OCI-LY3 (cell line): ENCODE data around the gene ISX.

Source experiments
- CTCF ChIP-seq: fragments of 200-600, 300-600 bp; sonication (generic); IDR thresholded peaks from 2 replicates; pipeline ENCODE4 v1.5.1; 2014; ENCODE audit warnings: antibody characterized with exemption, low read length, low read depth
- EZH2phosphoT487 ChIP-seq: fragments of 200-600 bp; shearing (Covaris generic); IDR thresholded peaks from 2 replicates; pipeline ENCODE4 v1.6.1; 2018; ENCODE audit warnings: antibody characterized with exemption, mixed run types, low read depth

DNA sequence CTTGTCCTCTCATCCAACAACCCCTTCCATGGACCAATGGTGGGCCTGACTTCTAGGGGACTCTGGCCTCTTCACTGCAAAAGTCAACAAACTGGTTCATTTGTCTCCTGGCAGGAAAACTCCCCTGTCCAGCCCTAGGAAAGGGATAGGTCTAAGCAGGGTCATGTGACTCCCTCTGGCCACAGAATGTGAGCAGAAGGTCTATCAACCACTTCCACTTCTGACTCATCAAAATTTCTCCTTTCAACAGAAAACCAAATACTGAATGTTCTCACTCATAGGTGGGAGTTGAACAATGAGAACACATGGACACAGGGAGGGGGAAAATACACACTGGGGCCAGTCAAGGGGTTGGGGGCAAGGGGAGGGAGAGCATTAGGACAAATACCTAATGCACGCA lies 1.3 kb upstream of the ISX start:
- no peak for TF ChIP-seq CTCF
- TF ChIP-seq EZH2phosphoT487 = no peak
